Psoas muscle (tissue), 8 donors: ENCODE data around the gene RAPGEF6. TPM values are rescaled to one million over a fixed set of nuclear protein-coding genes. Genes with fewer than 3 reads are reported as not detected.

Source experiments
- ATAC-seq, 4 donors: fragments of 200-7000 bp; cut with Tn5 transposase; one replicate each; pipeline ENCODE4 v1.9.1; 2020; ENCODE audit warnings: moderate library complexity in 3 of 4, mild to moderate bottlenecking in 2 of 4
- DNase-seq, 2 donors: peaks; one replicate each; pipeline ENCODE4 v3.0.0-alpha.2; 2020
- H3K27ac ChIP-seq: fragments of 200-600 bp; one replicate; pipeline ENCODE4 v1.8.0; 2022
- H3K27me3 ChIP-seq, 3 donors: fragments of 200-600 bp in 1 of 3; one replicate each; pipeline versions ENCODE4 v1.6.1 to v1.8.0; 2013 to 2022; ENCODE audit warnings: low read length in 2 of 3, mild to moderate bottlenecking in 2 of 3, moderate library complexity in 1 of 3; ENCODE audit not compliant: insufficient read depth in 3 of 3
- H3K36me3 ChIP-seq, 2 donors: fragments of 200-600 bp in 1 of 2; one replicate each; pipeline versions ENCODE4 v1.6.1 to v1.8.0; 2013 to 2022; ENCODE audit warnings: low read depth in 1 of 2, mild to moderate bottlenecking in 1 of 2, moderate library complexity in 1 of 2; ENCODE audit not compliant: insufficient read depth in 1 of 2
- H3K4me1 ChIP-seq: fragments of 200-600 bp; one replicate; pipeline ENCODE4 v1.8.0; 2022
- H3K4me3 ChIP-seq: fragments of 200-600 bp; one replicate; pipeline ENCODE4 v1.8.0; 2022; ENCODE audit warnings: mild to moderate bottlenecking
- H3K9me3 ChIP-seq: fragments of 200-600 bp; one replicate; pipeline ENCODE4 v1.8.0; 2022
- CTCF ChIP-seq: fragments of 200-600 bp; IDR thresholded peaks from one replicate; pipeline ENCODE4 v1.8.0; 2022; ENCODE audit warnings: antibody characterized with exemption
- WGBS, 3 donors: extraction: QIAGEN DNeasy Blood & Tissue Kit; methylation state at CpG; one replicate each; pipeline versions ENCODE4 v1.1.6 to v1.1.7; 2013; 5-methylcytosine and 5-hydroxymethylcytosine counted together
- intact Hi-C, 2 donors: fragments of 100-400 bp; cut with DNase I; formaldehyde crosslinking; loops; one replicate each; pipeline versions ENCODE4 v1.11.0 to v1.14.2; 2022
- polyA plus RNA-seq, 3 donors: library from polyadenylated mRNA; stranded (reverse); fragments of 200-250 nt; gene quantifications; one replicate each; pipeline ENCODE4 v1.2.3, GENCODE V29; 2013
- total RNA-seq, 4 donors: library from RNA; stranded (reverse); fragmentation: NEBNext Ultra II Directional in 2 of 4; extraction: Animal tissue kit (Norgen Biotek cat#: 25700) in 2 of 4; gene quantifications; one replicate each; pipeline versions ENCODE4 v1.2.1 to v1.2.4, GENCODE V29; 2021 to 2023
- donor health status: healthy with polysubstance abuse.
- donor health status: DM: no; HTN: no; CAD: no; lungs with moderate emphysema.
- donor health status: Bipolar disorder and iron deficiency.
- donor health status: healthy.
- donor health status: DM: yes; HTN: yes; CAD: no.
- donor health status: DM: no; HTN: no; CAD: no.
- donor health status: DM: no; HTN: no; CAD: no.
- donor health status: DM: yes; HTN: yes; CAD: no.

RAPGEF6 gene
- total and polyA plus RNA-seq, 7 donors: 1.7 to 14.1 (median 6.9) TPM

DNA sequence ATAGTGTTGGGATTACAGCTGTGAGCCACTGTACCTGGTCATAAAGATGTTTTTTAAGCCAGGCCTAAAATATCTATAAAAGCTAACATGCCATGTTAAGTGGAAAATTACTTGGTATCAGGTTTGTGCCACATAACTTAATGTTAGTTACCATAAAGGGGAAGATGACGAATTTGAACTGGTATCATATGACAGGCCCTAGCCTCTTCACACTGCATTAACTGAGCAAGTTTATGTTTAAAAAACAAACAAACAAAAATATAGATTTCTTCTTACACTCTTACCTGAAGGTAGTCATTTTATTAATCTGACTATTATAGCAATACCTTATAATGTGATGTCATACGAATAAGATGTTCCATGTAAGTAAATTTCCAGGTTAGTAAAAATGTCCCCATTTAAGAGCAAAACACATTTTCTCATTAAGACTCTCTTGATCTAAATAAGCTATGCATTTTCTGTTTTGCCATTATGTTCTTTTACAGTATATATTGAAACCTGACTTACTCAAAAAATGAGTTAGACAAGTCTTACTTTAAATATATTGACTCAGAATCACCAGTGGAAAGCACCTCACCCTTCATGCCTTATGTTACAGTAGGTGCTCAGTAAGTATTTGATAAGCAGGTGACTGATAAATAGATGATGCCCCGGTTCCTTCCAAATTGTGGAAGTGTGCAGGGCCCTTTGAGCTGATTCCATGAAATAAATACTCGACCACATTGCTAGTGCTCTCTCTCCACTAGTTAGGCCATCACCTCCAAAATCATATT, 245.7 kb downstream of the RAPGEF6 start:
- 81 to 92% (median 91%) methylated on average over 4 of the region's 4 CpGs for WGBS, 3 donors
- TF ChIP-seq CTCF: no peak
- intact Hi-C loops: no loop called here
- Histone ChIP-seq H3K27ac (no peak overlapping the region), H3K9me3 (no peaks in the 10 kb centered on the region), H3K4me3 (no peak overlapping the region), H3K4me1 (no peaks in the 10 kb centered on the region), H3K27me3 (no peaks in the 10 kb centered on the region), H3K36me3 (peaks cover 0 to 63% of the 10 kb centered on the region in 2 donors)
- ATAC-seq (no peak), DNase-seq (no peak)

GRCh38 chr5:131387255-131387654, 247.8 kb downstream of the RAPGEF6 start:
- Histone ChIP-seq H3K36me3 (peaks cover 0 to 50% of the 10 kb centered on the region in 2 donors), H3K4me1 (peaks cover 3% of the 10 kb centered on the region), H3K4me3 (no peak overlapping the region), H3K27ac (no peak overlapping the region), H3K9me3 (no peaks in the 10 kb centered on the region), H3K27me3 (no peaks in the 10 kb centered on the region)
- no peak for DNase-seq
- intact Hi-C loops: no loop called here
- no peak for ATAC-seq
- WGBS, 3 donors: 81 to 83% (median 83%) methylated on average over 6 of the region's 6 CpGs
- TF ChIP-seq CTCF: no peak

DNA sequence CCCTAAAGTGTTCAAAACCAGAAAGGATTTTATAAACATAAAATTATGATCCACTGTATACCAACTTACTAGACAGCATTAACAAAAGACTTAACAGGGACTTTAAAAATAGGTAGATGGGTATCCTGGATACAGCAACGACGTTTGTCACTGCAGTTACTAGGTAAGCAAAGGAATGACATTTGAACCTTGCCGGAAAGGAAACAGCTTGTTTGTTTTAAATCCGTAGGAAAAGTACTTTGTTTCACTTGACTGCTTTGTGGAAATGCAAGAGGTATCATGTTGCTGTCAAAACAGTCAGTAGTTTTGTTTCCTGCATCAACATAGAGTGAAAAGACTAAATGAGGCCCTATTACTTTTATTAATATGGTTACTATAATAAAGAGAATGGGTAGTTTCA, 248.2 kb downstream of the RAPGEF6 start:
- Histone ChIP-seq H3K27me3 (no peaks in the 10 kb centered on the region), H3K36me3 (peaks cover 0 to 45% of the 10 kb centered on the region in 2 donors), H3K4me3 (no peak overlapping the region), H3K9me3 (no peaks in the 10 kb centered on the region), H3K4me1 (peaks cover 4% of the 10 kb centered on the region), H3K27ac (no peak overlapping the region)
- intact Hi-C loops: no loop called here
- ATAC-seq (no peak), DNase-seq (no peak)
- TF ChIP-seq CTCF: no peak
- 14 to 32% (median 26%) methylated on average over 4 of the region's 4 CpGs for WGBS, 3 donors

GRCh38 chr5:131386124-131386523, 248.9 kb downstream of the RAPGEF6 start:
- intact Hi-C loops: no loop called here
- H3K9me3 ChIP-seq: no peaks in the 10 kb centered on the region
- peaks cover 4% of the 10 kb centered on the region for H3K4me1 ChIP-seq
- 91 to 98% (median 94%) methylated on average over 3 of the region's 3 CpGs for WGBS, 3 donors
- no peak for TF ChIP-seq CTCF
- peaks cover 0 to 39% of the 10 kb centered on the region in 2 donors for H3K36me3 ChIP-seq
- H3K27ac ChIP-seq: no peak overlapping the region
- H3K27me3 ChIP-seq: no peaks in the 10 kb centered on the region
- no peak for DNase-seq
- no peak for ATAC-seq
- no peak overlapping the region for H3K4me3 ChIP-seq
